GM18511 (cell line): ENCODE measurements around the gene OR52A5.

Experiments
- ATAC-seq: cut with Tn5 transposase; IDR thresholded peaks from one replicate; pipeline ENCODE4 v1.9.1; 2021; ENCODE audit warnings: mild to moderate bottlenecking, moderate library complexity; ENCODE audit not compliant: unreplicated experiment

The OR52A5 gene

GRCh38 chr11:5117588-5117987 is 20.6 kb downstream of the OR52A5 start:
- ATAC-seq: no peak

- ATAC-seq: no peak
These were observed 22.8 kb downstream of the OR52A5 start for GRCh38 chr11:5115339-5115738.

DNA sequence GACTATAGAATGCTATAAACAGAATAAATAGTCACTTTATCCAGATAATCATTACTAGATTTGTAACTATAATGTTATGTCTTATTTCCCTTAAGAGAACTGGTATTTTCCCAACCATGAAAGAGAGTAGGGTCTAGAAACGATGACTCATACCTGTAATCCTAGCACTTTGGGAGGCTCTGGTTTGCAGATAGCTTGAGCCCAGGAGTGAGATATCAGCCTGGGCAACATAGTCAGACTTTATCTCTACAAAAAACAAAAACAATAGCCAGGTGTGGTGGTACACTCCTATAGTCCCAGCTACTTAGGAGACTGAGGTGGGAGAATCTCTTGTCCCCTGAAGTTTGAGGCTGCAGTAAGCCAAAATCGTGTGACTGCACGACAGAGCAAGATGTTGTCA is 30.9 kb downstream of the OR52A5 start:
- ATAC-seq: no peak

- ATAC-seq: no peak
These were observed 35.1 kb downstream of the OR52A5 start for GRCh38 chr11:5103066-5103465.

DNA sequence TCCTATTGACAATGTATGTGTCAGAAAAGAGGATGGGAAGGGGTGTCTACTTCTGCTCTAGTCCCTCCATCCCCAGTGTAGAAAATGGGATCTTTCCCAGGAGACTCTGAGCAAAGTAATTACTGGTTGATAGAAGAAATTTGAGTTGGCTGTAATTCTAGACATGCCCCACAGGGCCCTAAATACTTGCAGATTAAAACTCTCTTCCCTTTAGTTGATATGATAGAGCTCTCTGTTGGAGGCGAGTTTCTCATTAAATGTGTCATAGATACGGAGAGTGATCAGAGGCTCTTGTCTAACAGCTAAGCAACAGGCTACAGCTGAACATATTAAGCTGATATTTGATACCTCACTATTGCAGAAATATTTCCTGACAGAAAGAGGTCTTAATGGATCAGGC is 35.9 kb downstream of the OR52A5 start:
- ATAC-seq: no peak

DNA sequence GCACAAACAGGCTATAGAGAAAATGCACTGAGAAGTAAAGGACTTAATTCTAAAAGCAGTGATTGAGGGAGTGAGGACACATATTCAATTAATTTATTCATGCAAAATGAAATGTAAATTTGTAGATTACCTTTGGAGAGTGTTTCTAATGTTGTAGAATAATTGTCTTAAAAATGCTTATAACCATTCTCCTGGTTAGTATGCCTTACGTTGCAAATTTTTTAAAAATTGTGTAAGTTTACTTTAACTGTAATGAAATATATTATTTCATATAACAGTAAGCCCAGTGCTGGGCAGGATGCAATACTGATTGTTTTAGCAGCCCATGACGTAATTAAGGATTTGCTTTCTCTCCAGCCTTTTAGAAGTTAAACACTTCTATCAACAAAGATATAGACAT is 42.1 kb downstream of the OR52A5 start:
- ATAC-seq: no peak

DNA sequence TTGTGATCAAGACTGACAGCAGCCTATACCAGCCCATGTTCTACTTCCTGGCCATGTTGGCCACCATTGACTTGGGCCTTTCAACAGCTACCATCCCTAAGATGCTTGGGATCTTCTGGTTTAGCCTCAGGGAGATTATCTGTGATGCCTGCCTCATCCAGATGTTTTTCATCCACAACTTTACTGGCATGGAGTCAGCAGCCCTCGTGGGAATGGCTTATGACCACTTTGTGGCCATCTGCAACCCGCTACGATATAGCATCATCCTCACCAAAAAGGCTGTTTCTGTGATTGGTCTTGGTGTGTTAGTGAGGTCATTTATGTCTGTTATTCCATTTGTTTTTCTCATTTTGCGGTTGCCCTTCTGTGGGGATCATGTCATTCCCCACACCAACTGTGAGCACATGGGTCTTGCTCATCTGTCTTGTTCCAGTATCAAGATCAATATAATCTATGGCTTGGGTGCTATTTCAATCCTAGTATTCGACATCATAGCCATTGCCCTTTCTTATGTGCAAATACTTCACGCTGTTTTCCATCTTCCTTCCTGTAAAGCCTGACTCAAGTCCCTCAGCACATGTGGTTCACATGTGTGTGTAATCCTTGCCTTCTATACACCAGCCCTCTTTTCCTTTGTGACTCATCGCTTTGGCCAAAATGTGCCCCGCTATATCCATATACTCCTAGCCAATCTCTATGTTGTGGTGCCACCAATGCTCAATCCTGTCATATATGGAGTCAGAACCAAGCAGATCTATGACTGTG is 45.2 kb downstream of the OR52A5 start:
- no peak for ATAC-seq

- ATAC-seq: no peak
These were observed 47.5 kb downstream of the OR52A5 start for GRCh38 chr11:5090668-5091067.

DNA sequence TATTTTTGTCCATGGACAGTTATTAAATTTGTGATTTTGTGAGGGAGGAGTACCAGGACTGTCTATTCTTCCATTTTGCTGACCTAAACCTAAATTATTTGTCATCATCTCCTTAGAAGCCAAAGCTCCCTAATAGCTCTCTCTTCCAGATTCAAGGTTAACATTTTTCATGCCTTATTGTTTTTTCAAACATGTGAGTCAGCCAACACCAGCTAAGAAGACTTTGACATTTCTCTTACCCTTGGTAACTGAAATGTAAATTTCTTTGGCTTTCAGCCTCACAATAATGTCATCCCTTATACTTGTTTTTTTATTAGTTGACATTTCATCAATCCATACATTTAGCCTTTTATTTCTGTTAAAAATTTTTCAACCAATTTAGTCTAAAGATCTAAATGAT is 49.6 kb downstream of the OR52A5 start:
- ATAC-seq: no peak

DNA sequence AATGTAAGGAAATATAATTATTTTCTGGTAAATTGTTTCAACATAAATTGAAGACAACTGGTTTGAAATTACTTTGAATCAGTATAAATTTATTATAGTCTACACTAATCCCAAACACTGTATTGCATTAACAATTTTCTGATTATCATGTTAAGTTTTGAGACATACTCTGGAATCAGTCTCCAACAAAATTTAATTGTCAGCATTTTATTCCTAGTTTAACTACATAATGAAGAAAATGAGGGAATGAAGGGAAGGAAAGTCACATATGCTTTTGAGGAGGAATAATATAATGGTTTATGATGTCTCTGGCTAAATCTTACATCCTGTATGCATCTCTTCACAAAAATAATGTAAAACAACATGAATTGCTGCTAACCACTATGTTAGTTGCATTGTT is 54.6 kb downstream of the OR52A5 start:
- ATAC-seq: no peak

- ATAC-seq: no peak
These were observed 56.8 kb downstream of the OR52A5 start for GRCh38 chr11:5081405-5081804.
